ENCODE measurements around the gene NBEAL1. TPM values are rescaled to one million over a fixed set of nuclear protein-coding genes. Genes with fewer than 3 reads are reported as not detected.
"Not testable (repeated sequence)": the region's sequence is repeated elsewhere in the genome, so short reads cannot be mapped to it uniquely, and the experiment has no call there.

NBEAL1 gene
- total and polyA plus RNA-seq, 2 of the 8 experiments (the other 6 are each of a cell fraction or from before 2014, with no cell fraction given): 2.3 to 10.7 TPM

DNA sequence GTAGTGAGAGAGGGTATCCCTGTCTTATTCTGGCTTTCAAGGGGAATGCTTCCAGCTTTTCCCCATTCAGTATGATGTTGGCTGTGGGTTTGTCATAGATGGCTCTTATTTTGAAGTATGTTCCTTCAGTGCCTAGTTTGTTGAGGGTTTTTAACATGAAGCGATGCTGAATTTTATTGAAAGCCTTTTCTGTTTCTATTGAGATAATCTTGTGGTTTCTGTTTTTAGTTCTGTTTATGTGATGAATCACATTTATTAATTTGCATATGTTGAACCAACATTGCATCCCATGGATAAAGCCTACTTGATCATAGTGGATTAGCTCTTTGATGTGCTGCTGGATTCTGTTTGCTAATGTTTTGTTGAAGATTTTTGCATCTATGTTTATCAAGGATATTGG lies 87.7 kb downstream of the NBEAL1 start:
- H2BK120ac ChIP-seq (replicated peaks; ENCODE audit: low read depth, low read length); H3K23me2 ChIP-seq (ENCODE audit: low read depth, low read length); H3K79me1 ChIP-seq (ENCODE audit: low read depth, low read length); H2BK15ac ChIP-seq (ENCODE audit: low read length); H3K27ac ChIP-seq (ENCODE audit: low read depth, low read length); H3K4me3 ChIP-seq (ENCODE audit: extremely low read depth in 1 of 4, insufficient read depth in 2 of 4, low read depth in 3 of 4, low read length in 4 of 4); H3K23ac ChIP-seq (ENCODE audit: insufficient read length); H3K4me1 ChIP-seq (replicated peaks in 1 of 4; ENCODE audit: control insufficient read depth in 3 of 4, insufficient read depth in 4 of 4, low read length in 3 of 4); H3K27me3 ChIP-seq (replicated peaks in 1 of 4; ENCODE audit: control insufficient read depth in 3 of 4, extremely low read depth in 1 of 4, insufficient read depth in 3 of 4, low read length in 3 of 4); H3K79me2 ChIP-seq (ENCODE audit: control insufficient read depth in 1 of 2, insufficient read depth in 2 of 2, low read length in 2 of 2); H2AK5ac ChIP-seq (ENCODE audit: low read depth, low read length); H3K56ac ChIP-seq (replicated peaks; ENCODE audit: insufficient read length, low read depth, low read length); H2BK20ac ChIP-seq (ENCODE audit: low read length); POLR2A ChIA-PET (ENCODE audit: partially characterized antibody); H3K18ac ChIP-seq (ENCODE audit: extremely low read depth, low read length); H4K91ac ChIP-seq (replicated peaks; ENCODE audit: insufficient read length, low read length); H3K9ac ChIP-seq (replicated peaks in 1 of 4; ENCODE audit: extremely low read depth in 1 of 4, low read depth in 3 of 4, low read length in 3 of 4); H3K4me2 ChIP-seq (ENCODE audit: insufficient read depth in 1 of 2, low read depth in 2 of 2, low read length in 2 of 2); H3K36me3 ChIP-seq (ENCODE audit: control insufficient read depth in 2 of 4, insufficient read depth in 4 of 4, low read length in 3 of 4); H2BK5ac ChIP-seq (ENCODE audit: low read depth, low read length); H4K20me1 ChIP-seq (replicated peaks in 1 of 2; ENCODE audit: control insufficient read depth in 1 of 2, insufficient read depth in 2 of 2, low read length in 2 of 2); DNase-seq (ENCODE audit: low read depth in 1 of 2, low spot score in 2 of 2); H4K5ac ChIP-seq (ENCODE audit: insufficient read length, low read depth, low read length); H3K9me3 ChIP-seq (ENCODE audit: insufficient read depth in 2 of 2, low read depth in 1 of 2, low read length in 1 of 2); CTCF ChIA-PET (ENCODE audit: partially characterized antibody); H3K4ac ChIP-seq (replicated peaks; ENCODE audit: insufficient read length, low read depth, low read length); H3K14ac ChIP-seq (ENCODE audit: insufficient read length); FAIRE-seq; H2BK12ac ChIP-seq (ENCODE audit: low read depth, low read length); H4K8ac ChIP-seq (ENCODE audit: extremely low read depth, insufficient read depth, low read length); H2AFZ ChIP-seq (ENCODE audit: low read length): not testable (repeated sequence)
- 80% methylated on average over 1 of the region's 1 CpG; no CpG with 5 or more reads in 1 of the 2 experiments for WGBS, 2 experiments (ENCODE audit: extremely low coverage in 1 of 2, insufficient coverage in 1 of 2, insufficient read length in 1 of 2, insufficient replicate concordance in 2 of 2, low coverage in 1 of 2, low lambda C conversion rate in 2 of 2, missing lambda C conversion rate in 1 of 2)
